ENCODE data around the gene ABL1. TPM values are rescaled to one million over a fixed set of nuclear protein-coding genes. Genes with fewer than 3 reads are reported as not detected.

Gene ABL1
- total RNA-seq, 1 experiment from 2014 or later: 63.0 TPM

DNA sequence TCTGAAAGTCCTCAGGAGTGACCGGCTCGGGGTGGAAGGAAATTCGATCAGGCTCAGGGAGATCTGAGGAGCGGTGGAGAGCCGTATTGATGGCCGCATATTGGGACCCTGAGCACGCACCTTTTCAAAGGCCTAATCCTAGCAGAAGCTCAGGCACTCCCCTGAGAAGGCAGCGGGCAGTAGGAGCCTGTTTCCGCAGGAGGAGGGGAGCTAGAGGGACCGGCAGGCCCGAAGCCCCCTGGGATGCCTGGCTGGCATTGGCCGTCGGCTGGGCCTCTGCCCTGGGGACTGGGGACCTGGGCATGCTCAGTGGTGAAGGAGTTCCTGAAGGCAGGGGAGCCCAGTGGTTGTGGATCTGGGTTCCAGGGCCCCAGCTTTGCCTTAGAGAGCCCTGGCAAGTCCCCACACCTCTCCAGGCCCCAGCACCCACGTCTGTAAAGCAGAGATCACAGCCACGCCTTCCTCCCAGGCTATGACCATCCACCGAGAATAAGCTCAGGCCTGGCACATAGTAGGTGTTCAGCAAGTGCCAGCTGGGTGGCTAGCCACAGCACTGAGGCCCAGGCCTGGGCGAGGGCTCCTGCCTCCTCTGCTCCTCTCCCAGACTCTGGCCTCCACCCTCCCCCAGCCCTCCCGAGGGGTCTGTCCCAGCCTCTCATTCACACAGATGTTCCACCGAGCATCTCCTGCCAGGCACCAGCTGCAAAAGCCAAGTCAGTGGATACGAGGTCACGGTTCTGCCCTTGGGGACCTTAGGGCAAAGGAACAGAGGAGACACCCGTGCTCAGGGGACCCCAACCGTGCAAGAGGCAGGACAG, 78.8 kb downstream of the ABL1 start:
- no peak for DNase-seq (ENCODE audit: extremely low read depth, low read depth)

DNA sequence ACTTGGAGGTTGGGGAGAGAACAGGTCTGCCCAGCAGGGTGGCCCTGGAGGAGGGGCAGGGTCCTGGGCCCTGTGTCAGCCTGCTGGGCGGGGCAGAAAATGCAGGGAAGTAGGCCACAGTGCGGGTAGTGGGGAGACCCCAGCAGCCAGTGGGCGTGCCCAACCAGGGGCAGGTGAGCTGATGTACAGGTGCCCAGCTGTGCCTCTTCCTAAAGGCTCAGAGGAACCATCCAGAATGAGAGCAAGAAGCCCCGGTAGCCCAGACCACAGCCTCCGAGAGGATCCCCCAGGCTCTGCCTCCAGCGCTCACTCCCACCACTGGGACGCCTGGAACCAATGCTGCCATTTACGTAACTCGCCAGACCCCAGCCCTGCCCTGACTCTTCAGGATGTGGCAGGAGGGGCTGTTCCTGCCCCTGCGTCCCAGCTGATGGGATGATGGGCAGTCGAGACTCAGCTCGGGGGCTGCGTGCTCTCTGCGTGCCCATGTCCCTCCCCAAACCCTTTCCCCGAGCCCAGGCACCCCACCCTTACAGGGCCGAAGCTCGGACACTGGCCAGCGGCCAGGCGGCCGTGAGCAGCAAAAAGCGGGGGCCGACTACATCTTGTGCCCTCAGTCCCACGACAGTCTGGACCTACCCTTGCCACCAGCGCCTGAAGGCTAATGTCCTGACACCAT, 79.5 kb downstream of the ABL1 start:
- DNase-seq (ENCODE audit: extremely low read depth, low read depth): no peak

DNA sequence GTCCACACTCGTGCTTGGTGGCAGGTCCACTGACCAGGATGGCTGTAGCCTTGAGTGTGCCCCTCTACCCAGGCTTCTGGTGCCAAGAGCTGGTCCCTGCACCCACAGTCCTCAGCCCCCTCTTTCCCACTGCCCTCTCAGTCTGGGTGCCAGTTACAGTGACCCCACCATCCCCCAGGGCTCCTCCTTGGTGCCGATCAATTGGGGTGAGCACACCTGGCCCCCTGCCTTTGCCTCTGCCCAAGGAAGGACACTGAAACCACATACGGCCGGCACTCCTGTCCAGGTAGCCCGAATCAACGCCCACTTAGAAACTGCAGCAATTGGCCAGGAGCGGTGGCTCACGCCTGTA, 80.0 kb downstream of the ABL1 start:
- DNase-seq (ENCODE audit: extremely low read depth, low read depth): no peak

DNA sequence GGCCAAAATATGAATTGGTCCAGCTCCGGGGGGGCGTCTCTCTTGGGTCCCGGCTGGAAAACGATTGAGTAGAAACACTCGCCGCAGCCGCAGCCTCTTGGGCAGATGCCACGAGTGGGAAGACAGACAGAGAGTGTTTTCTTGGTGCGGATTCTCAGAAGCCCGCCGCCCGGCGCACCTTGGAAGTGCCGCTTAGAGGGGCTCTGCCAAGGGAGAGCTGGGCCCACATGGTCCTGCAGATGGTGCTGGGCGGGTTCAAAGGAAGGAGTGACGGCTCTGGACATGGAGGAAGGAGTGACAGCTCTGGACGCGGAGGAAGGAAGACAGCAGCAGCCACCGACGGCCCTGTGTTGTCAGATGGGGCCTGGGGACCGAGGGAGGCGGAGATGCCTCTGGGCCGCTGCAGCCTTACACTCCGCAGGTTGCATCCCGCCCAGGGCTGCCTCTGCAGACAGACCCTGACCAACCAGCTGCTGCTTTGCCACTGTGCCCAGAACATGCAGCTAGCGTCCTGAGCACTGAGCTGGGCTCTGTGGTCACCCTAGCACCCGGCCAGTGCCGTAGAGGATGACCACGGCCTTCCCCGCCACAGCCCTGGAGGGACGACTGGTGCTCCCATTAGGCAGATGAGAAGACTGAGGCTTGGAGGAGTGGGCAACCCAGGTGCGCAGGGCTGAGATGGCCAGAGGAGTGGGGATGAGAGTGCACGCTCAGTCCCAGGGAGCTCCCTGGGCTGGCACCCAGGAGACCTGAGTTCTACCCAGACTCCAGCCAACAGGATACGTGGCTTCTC, 82.3 kb downstream of the ABL1 start:
- no peak for DNase-seq (ENCODE audit: extremely low read depth, low read depth)

DNA sequence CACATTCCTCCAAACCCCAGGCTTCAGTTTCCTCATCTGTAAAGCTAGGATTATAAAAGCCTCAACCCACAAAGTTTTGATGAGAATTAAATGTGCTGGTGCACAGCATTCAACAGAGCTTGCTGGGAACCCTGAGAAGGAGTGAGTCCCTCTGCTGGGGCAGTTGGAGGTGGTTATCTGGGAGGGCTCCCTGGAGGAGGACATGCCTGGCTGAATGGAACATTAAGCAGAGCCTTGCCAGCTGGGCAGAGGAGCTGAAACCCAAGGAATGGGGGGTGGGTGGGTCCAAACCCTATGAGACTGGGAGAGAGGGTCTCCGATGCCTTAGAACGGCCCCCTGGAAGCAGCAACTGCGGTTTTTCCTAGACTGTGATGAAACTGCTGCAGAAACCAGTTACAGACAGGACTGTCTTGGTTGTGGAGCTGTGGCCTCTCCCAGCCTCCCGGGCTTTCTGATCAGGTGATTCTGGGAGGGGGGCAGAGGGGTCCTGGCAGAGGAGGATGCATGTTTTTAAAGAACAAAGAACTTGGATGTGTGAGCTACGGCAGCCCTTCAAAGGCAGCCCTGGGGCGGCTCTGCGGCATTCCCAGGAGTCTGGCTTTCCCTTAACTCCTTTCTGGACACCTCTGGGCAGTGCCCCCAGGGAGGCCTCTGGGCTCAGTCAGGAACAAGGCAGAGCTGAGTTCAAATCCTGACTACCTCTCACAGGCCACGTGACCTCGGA, 83.2 kb downstream of the ABL1 start:
- no peak for DNase-seq (ENCODE audit: extremely low read depth, low read depth)

DNA sequence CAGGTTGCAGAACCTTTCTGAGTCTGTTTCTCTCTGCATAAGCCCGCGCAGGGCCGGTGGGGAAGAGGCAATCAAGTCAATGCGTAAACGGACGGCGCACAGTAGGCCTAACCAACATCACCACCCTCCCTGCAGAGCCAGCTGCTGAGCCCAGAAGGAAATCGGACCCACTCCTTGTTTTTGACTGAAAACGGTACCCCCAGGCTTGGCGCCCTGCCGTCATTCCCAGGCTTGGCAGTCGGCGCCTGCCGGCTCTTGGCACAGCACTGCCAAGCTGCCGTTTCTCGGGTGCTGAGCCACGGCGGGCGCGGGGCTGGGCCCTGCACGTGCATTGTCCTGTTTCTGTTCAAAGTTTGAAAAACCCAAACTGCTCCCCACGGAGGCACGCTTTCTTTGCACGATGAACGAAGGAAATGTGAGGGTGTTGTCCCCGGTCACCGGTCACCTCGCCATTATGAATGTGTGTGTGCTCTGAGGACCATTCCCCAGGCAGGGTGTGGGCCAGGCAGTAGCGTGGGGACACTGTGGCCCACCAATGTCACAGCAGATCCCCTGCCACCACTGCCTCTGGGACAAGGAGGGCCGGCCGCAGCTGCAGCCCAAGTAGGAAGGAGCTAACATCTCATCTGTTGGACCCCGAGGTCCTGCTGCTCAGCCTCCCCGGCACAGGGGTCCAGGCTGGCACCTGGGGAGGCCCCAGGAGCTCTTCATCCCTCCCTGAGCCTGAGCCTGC, 83.9 kb downstream of the ABL1 start:
- DNase-seq (ENCODE audit: extremely low read depth, low read depth): no peak

DNA sequence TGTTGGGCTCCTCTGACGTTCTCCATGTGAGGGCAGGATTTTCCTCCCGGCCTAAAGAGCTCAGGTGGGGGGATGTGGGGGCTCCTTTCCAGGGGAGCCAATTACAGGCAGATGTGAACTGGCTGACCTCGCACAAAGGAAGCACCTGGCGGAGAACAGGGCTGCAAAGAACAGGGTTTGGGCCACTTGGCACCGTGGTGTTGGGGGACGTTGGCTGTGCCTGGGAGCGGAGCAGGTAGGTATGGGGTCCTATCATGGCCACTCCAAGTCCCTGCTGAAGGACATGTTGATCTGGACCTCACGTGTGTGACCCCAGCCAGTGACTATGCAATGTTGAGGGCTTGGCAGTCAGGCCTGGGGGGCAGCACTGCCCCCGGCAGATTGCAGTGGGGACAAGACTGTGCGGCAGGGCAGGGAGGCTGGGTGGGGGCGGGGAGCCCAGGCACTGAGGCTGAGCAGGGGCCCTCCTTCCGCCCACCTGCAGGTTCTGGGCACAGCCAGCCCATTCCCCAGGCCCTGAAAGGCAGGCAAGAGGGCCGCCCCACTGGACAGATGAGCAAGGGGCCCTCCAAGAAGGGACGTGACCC, 84.6 kb downstream of the ABL1 start:
- DNase-seq (ENCODE audit: extremely low read depth, low read depth): no peak

DNA sequence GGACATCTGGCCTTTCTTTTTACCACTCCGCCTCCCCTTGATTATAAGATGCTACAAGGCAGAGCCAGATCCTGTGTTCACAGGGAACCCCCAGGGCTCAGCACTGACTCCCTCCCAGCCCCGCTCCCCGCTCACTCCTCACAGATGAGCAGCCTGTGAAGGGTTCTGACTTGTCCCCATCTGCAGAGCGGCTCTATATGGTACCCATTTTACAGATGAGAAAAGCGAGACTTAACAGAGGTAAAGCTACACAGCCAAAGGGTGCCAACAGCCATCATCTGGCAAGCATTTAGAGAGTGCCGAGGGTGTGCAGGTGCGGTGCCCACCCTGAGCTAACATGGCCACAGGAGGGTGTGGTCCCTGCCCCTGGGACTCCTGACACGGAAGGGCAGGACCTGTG, 85.2 kb downstream of the ABL1 start:
- DNase-seq (ENCODE audit: extremely low read depth, low read depth): no peak

DNA sequence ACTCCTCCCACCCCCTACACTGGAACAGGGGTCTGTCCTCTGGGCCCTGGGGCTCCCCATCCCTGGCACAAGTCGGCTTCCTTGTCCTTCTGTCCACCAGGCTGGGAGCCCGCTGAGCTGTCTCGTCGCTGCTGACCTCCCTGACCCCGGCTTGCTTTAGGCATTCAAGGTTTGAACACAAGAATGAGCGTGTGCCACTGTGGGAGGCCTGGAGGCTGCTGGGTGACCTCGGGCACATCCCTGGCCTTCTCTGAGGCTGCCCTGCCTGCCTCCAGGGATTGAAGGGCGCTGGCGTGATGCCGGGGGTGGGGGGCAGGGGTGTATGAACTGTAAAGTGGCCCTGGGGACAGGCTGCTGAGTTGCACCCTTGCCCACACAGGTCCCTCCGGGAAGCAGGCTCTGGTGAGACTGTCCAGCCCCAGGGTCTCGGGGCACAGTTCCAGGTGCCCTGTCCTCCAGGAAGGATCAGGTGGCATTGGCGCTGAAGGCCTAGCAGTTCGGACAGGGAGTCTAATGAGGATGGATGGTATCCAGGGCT, 85.8 kb downstream of the ABL1 start:
- DNase-seq (ENCODE audit: extremely low read depth, low read depth): no peak

DNA sequence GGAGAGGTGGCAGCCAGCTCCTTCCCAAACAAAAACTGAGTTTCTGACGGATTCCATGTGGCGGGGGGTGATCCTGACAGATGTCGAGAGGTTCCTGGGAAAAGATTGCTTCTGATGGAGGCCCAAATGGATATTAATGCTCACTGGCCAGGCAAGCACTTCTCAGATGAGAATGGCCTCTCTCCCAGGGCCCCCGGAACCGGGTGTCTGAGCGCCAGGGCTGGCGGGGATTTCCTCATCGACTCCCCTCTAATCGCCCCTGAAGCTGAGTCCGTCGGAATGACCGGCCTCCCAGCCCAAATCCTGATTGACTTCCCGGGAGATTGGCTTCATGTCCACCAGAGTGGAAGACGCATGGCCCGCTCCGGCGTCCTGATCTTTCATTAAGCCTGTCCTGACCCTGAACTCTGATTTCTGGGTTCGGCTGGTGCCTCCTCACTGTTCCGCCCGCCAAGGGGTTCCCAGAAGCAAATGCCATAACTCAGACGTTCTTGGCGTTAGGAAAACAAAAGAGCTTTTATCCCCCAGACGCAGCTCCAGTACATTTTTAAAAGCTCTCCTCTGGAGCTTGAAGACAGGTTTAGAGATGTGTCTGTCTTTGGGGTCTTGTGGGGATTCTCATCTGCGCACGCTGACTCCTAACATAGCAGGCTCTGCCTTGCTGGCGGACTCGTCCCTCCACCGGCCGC, 86.4 kb downstream of the ABL1 start:
- no peak for DNase-seq (ENCODE audit: extremely low read depth, low read depth)

DNA sequence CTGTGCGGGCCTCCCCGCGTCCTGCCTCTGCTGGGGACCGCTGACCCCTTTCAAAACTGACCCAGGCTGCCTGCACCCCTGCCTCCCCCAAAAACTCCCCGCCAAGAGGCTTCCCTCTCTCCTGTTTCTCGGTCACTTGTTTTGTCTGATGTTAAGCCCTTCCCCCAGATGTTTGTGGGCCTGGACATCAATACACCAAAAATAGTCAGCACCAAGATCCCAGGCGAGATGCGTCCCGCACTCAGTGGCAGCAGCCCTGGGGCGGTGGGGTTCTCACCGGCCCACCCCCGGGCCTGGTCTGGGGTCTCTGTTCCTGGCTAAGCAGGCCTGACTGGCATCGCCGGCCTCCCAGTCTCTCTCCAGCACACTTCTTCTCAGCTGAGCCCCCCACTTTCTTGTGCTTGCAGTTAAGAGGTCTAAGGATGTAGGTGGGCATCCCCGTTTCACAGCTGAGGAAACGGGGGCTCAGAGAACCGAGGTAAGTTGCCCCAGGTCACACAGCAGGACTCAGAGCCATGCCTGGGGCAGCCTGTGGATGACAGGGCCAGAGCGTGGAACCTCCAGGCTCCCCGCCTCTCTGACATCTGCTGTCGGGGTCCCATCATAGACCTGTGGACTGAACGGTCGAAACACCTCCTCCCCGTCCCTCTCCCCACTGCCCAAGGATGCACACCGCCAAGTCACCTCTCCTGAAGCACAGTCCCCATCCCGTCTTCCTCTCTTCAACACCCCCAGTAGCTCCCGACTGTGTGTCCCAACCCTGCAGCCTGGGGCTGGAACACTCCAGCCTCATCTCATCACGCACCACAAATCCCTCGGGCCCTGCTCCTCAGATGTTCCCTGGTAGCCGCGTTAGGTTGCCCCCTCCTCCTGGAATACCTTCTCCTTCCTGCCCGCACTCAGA, 87.2 kb downstream of the ABL1 start:
- DNase-seq (ENCODE audit: extremely low read depth, low read depth): no peak

DNA sequence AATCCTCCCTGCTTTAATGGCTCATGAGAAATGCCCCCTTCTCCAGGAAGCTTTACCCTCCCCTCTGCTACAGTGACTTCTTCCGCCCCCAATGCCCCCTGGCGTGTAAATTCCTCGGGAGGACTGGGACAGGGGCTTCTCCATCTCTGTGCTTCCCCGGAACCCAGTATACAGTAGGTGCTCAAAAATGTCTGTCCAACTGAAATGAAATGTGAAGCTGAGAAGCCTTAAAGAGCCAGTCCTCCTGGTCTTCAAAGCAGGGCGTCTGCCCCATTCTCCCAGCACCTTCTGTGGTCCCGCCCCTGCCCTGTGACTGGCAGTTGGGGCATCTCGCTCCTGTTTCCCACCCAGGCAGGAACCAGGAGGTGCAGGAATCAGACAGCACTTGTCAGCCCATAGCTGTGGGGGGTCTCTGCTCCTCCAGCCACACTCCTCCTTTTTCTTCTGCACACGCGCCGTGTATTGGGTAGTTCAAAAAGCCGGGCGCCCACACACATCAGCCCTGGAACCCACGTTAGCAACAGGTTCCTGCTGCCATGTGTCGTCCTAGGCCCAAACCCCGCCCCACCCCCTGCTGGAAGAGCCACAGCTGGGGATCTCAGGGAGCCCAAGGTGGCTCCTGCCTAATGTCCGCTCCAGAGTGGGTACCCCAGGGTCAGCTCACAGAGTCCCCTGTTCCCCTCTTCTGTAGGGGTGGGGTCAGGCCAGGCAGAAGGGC, 88.0 kb downstream of the ABL1 start:
- DNase-seq (ENCODE audit: extremely low read depth, low read depth): no peak

DNA sequence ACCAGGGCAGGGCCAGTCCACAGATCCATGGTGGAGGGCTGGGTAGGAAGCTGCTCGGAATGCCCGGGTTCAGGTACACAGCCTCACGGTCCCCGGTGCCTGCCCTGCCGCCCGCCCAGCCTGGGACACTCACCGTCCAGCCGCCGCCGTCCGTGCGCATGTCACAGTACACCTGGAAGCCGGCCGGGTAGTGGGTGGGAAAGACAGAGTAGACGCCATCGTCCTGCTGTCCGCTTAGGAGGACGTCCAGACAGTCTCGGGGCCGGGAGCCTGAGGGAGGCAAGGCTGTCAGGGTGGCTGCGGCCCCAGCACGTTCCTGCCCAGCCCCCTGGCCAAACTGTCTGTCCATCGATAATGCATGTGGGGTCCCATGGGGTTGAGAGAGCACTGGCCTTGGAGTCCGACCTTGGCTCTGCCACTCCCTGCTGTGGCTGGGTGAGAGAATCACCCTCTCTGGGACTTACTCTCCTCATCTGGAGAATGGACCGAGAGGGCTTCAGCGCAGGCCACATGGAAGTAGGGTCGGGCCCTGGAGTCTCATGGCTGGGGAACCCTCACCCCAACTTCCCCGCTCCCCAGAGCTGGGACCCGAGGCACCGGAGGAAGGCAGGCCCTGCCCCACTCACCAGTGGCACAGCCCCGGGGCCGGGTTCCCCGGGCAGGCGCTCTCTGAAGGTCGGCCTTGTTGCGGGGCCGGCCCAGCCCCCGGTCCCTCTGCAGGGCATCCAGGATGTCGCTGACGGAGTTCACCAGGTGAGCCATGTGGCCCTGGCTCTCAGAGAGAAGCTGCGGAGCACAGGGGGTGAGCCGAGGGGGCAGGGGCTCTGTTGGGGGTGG, 88.8 kb downstream of the ABL1 start:
- DNase-seq (ENCODE audit: extremely low read depth, low read depth): no peak

DNA sequence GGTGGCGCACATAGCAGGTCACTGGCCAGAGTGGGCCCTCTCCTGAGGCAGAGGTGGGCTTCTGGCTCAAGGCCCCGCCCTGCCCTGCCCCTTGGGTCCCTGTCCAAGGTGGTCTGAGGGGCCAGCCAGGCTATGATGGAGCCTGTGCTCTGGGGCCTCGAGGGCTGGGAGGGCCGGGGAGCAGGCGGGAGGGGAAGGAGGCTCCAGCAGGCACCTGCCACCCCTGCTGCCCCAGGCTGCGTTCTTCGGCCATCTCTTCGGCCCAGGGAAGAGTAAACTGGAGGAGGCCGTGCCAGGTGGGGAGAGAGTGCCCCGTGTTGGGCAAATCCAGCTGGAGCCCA, 89.4 kb downstream of the ABL1 start:
- no peak for DNase-seq (ENCODE audit: extremely low read depth, low read depth)

DNA sequence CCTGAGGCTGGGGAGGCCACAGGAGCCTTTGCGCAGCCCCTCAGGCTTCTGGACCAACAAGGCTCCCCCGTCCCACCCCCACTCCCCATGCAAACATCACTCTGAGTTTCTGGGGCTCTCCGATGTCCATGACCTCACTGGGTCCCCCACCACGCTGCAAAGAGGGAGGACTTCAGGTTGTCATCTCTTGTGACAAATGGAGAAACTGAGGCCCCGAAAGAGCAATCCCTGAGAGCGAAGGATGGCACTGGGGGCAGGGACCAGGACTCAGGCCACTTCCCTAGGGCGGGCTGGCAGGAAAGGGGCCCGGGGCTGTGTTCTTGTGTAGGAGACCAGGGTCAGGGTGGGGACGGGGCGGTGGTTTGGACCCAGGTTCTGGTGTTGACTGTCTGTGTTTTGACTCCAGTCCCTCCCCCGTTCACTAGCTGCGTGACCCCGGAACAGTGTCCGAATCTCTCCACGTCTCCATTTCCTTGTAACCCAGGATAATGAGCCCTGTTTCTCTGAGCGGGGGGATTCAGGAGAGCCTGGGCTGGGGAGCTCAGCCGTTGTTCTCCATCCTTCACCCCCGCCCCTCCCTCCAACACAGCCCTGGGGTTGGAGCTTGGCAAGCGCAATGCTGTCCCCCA, 90.1 kb downstream of the ABL1 start:
- DNase-seq (ENCODE audit: extremely low read depth, low read depth): no peak

DNA sequence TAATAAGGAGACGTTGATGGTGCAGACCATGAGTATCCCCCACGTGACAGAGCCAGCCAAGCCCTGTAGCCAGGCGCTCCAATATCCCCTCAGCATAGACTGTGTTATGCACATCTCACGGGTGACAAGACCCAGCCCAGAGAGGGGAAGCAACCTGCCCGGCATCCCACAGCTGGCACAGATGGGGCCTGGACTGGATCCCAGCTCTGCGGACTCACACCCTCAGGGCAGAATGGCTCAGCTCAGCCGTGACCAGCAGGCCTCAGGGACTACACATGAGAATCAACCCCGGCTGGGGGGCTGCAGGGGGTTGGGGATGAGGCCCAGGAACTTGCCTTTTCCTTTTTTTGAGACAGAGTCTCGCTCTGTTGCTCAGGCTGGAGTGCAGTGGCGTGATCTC, 92.3 kb downstream of the ABL1 start:
- DNase-seq (ENCODE audit: extremely low read depth, low read depth): no peak
